GM12892 (cell line): ENCODE data around the gene DGKE.

Source experiments
- POLR2AphosphoS5 ChIP-seq: IDR thresholded peaks from 2 replicates; pipeline ENCODE4 v1.6.1; 2011; ENCODE audit warnings: low read depth, low read length, control low read depth
- TAF1 ChIP-seq: IDR thresholded peaks from 2 replicates; pipeline ENCODE4 v1.6.1; 2011; ENCODE audit warnings: low read depth, mild to moderate bottlenecking, control low read depth, low read length, borderline replicate concordance

- TF ChIP-seq TAF1, result no peak
- TF ChIP-seq POLR2AphosphoS5, result no peak
These were observed 68.4 kb downstream of the DGKE start for GRCh38 chr17:56902348-56902747.
